Measurements from ENCODE around the gene RGS13.
"Not testable (repeated sequence)": the region's sequence is repeated elsewhere in the genome, so short reads cannot be mapped to it uniquely, and the experiment has no call there.

RGS13 gene

GRCh38 chr1:192682335-192682734 lies 46.4 kb downstream of the RGS13 start:
- Mint-ChIP-seq H3K36me3 (ENCODE audit: low read depth) (no peaks in the 10 kb centered on the region), H3K27me3 (peaks cover 2% of the 10 kb centered on the region), H3K27ac (no peak overlapping the region), H3K4me3 (no peak overlapping the region), H3K9me3 (peaks cover 5% of the 10 kb centered on the region), H3K4me1 (no peaks in the 10 kb centered on the region)
- ATAC-seq, result no peak
- DNase-seq, result no peak

GRCh38 chr1:192683081-192683480 lies 47.1 kb downstream of the RGS13 start:
- not testable (repeated sequence) for H3K27ac Mint-ChIP-seq; H3K36me3 Mint-ChIP-seq (ENCODE audit: low read depth); H3K27me3 Mint-ChIP-seq; DNase-seq; ATAC-seq; H3K9me3 Mint-ChIP-seq; H3K4me3 Mint-ChIP-seq; H3K4me1 Mint-ChIP-seq

- Mint-ChIP-seq H3K27me3 (peaks cover 3% of the 10 kb centered on the region), H3K36me3 (ENCODE audit: low read depth) (no peaks in the 10 kb centered on the region), H3K4me1 (no peaks in the 10 kb centered on the region), H3K4me3 (no peak overlapping the region), H3K9me3 (peaks cover 18% of the 10 kb centered on the region), H3K27ac (no peak overlapping the region)
- no peak for DNase-seq
- ATAC-seq, result no peak
Measured at GRCh38 chr1:192689459-192689858, 53.5 kb downstream of the RGS13 start.

GRCh38 chr1:192691041-192691440 lies 55.1 kb downstream of the RGS13 start:
- no peak overlapping the region for H3K4me3 Mint-ChIP-seq
- H3K9me3 Mint-ChIP-seq, result peaks cover 18% of the 10 kb centered on the region
- no peaks in the 10 kb centered on the region for H3K4me1 Mint-ChIP-seq
- peaks cover 7% of the 10 kb centered on the region for H3K27me3 Mint-ChIP-seq
- H3K36me3 Mint-ChIP-seq (ENCODE audit: low read depth), result no peaks in the 10 kb centered on the region
- ATAC-seq (no peak), DNase-seq (no peak)
- H3K27ac Mint-ChIP-seq, result no peak overlapping the region

GRCh38 chr1:192696082-192696481 lies 60.1 kb downstream of the RGS13 start:
- H3K36me3 Mint-ChIP-seq (ENCODE audit: low read depth), result no peaks in the 10 kb centered on the region
- no peak for ATAC-seq

GRCh38 chr1:192697771-192698170 lies 61.8 kb downstream of the RGS13 start:
- Mint-ChIP-seq H3K9me3 (peaks cover 1% of the 10 kb centered on the region), H3K36me3 (ENCODE audit: low read depth) (no peaks in the 10 kb centered on the region), H3K4me1 (peaks cover 10% of the 10 kb centered on the region), H3K4me3 (no peak overlapping the region), H3K27ac (no peak overlapping the region), H3K27me3 (peaks cover 10% of the 10 kb centered on the region)
- no peak for ATAC-seq
- DNase-seq, result no peak

More at GRCh38 chr1:192696082-192696481, 60.1 kb downstream of the RGS13 start:
- H3K4me3 Mint-ChIP-seq, result no peak overlapping the region
- peaks cover 5% of the 10 kb centered on the region for H3K9me3 Mint-ChIP-seq
- peaks cover 10% of the 10 kb centered on the region for H3K27me3 Mint-ChIP-seq
- H3K27ac Mint-ChIP-seq, result no peak overlapping the region
- DNase-seq, result no peak
- H3K4me1 Mint-ChIP-seq, result peaks cover 3% of the 10 kb centered on the region

- no peak for ATAC-seq
- H3K9me3 Mint-ChIP-seq, result no peaks in the 10 kb centered on the region
Measured at GRCh38 chr1:192698731-192699130, 62.8 kb downstream of the RGS13 start.

GRCh38 chr1:192700834-192701271 lies 64.9 kb downstream of the RGS13 start:
- Mint-ChIP-seq H3K4me1 (peaks cover 22% of the 10 kb centered on the region), H3K36me3 (ENCODE audit: low read depth) (no peaks in the 10 kb centered on the region), H3K9me3 (no peaks in the 10 kb centered on the region), H3K27ac (no peak overlapping the region), H3K27me3 (peaks cover 5% of the 10 kb centered on the region), H3K4me3 (no peak overlapping the region)
- no peak for ATAC-seq
- no peak for DNase-seq

More at GRCh38 chr1:192698731-192699130, 62.8 kb downstream of the RGS13 start:
- H3K4me1 Mint-ChIP-seq, result peaks cover 16% of the 10 kb centered on the region
- no peak for DNase-seq
- no peaks in the 10 kb centered on the region for H3K36me3 Mint-ChIP-seq (ENCODE audit: low read depth)
- H3K27ac Mint-ChIP-seq, result no peak overlapping the region
- H3K4me3 Mint-ChIP-seq, result no peak overlapping the region
- peaks cover 10% of the 10 kb centered on the region for H3K27me3 Mint-ChIP-seq

GRCh38 chr1:192702212-192702902 lies 66.4 kb downstream of the RGS13 start:
- DNase-seq (no peak), ATAC-seq (no peak)
- H3K27me3 Mint-ChIP-seq, result peaks cover 4% of the 10 kb centered on the region
- no peaks in the 10 kb centered on the region for H3K9me3 Mint-ChIP-seq
- peaks cover 22% of the 10 kb centered on the region for H3K4me1 Mint-ChIP-seq
- no peak overlapping the region for H3K27ac Mint-ChIP-seq
- no peaks in the 10 kb centered on the region for H3K36me3 Mint-ChIP-seq (ENCODE audit: low read depth)
- H3K4me3 Mint-ChIP-seq, result no peak overlapping the region

- no peak for DNase-seq
Measured at GRCh38 chr1:192703283-192704206, 67.6 kb downstream of the RGS13 start.

GRCh38 chr1:192705510-192705909 lies 69.6 kb downstream of the RGS13 start:
- DNase-seq, result no peak
- Mint-ChIP-seq H3K27ac (no peak overlapping the region), H3K27me3 (no peaks in the 10 kb centered on the region), H3K36me3 (ENCODE audit: low read depth) (no peaks in the 10 kb centered on the region), H3K9me3 (no peaks in the 10 kb centered on the region), H3K4me3 (no peak overlapping the region), H3K4me1 (peaks cover 22% of the 10 kb centered on the region)
- ATAC-seq, result no peak

More at GRCh38 chr1:192703283-192704206, 67.6 kb downstream of the RGS13 start:
- peaks cover 4% of the 10 kb centered on the region for H3K27me3 Mint-ChIP-seq
- H3K4me3 Mint-ChIP-seq, result no peak overlapping the region
- ATAC-seq, result peak; percentile 69
- peaks cover 22% of the 10 kb centered on the region for H3K4me1 Mint-ChIP-seq
- no peaks in the 10 kb centered on the region for H3K36me3 Mint-ChIP-seq (ENCODE audit: low read depth)
- H3K27ac Mint-ChIP-seq, result peak overlapping the region; percentile 29
- H3K9me3 Mint-ChIP-seq, result no peaks in the 10 kb centered on the region

GRCh38 chr1:192706936-192707335 lies 71.0 kb downstream of the RGS13 start:
- peaks cover under 1% of the 10 kb centered on the region for H3K27me3 Mint-ChIP-seq
- no peak overlapping the region for H3K4me3 Mint-ChIP-seq
- H3K9me3 Mint-ChIP-seq, result no peaks in the 10 kb centered on the region
- H3K4me1 Mint-ChIP-seq, result peaks cover 15% of the 10 kb centered on the region
- DNase-seq (no peak), ATAC-seq (no peak)
- H3K27ac Mint-ChIP-seq, result no peak overlapping the region
- no peaks in the 10 kb centered on the region for H3K36me3 Mint-ChIP-seq (ENCODE audit: low read depth)

- H3K36me3 Mint-ChIP-seq (ENCODE audit: low read depth), result no peaks in the 10 kb centered on the region
- peaks cover 3% of the 10 kb centered on the region for H3K27me3 Mint-ChIP-seq
- no peak overlapping the region for H3K27ac Mint-ChIP-seq
- ATAC-seq (no peak), DNase-seq (no peak)
- peaks cover 11% of the 10 kb centered on the region for H3K4me1 Mint-ChIP-seq
- no peaks in the 10 kb centered on the region for H3K9me3 Mint-ChIP-seq
- no peak overlapping the region for H3K4me3 Mint-ChIP-seq
Measured at GRCh38 chr1:192707978-192708547, 72.1 kb downstream of the RGS13 start.

GRCh38 chr1:192709544-192709943 lies 73.6 kb downstream of the RGS13 start:
- Mint-ChIP-seq H3K27ac (no peak overlapping the region), H3K27me3 (peaks cover 3% of the 10 kb centered on the region), H3K4me1 (no peaks in the 10 kb centered on the region), H3K4me3 (no peak overlapping the region), H3K36me3 (ENCODE audit: low read depth) (no peaks in the 10 kb centered on the region), H3K9me3 (no peaks in the 10 kb centered on the region)
- ATAC-seq (no peak), DNase-seq (no peak)

Measured in activated naive CD8-positive, alpha-beta T cell treated with anti-CD3 and anti-CD28 coated beads, Interleukin-2, amount 50 U/mL, for 24 hours (primary cell).